HG03025 (cell line): Measurements from ENCODE around the gene GRAMD1C.

Experiments
- ATAC-seq: cut with Tn5 transposase; IDR thresholded peaks from one replicate; pipeline ENCODE4 v1.9.1; 2021; ENCODE audit warnings: mild to moderate bottlenecking, moderate library complexity; ENCODE audit not compliant: unreplicated experiment, low FRiP score

GRAMD1C gene

DNA sequence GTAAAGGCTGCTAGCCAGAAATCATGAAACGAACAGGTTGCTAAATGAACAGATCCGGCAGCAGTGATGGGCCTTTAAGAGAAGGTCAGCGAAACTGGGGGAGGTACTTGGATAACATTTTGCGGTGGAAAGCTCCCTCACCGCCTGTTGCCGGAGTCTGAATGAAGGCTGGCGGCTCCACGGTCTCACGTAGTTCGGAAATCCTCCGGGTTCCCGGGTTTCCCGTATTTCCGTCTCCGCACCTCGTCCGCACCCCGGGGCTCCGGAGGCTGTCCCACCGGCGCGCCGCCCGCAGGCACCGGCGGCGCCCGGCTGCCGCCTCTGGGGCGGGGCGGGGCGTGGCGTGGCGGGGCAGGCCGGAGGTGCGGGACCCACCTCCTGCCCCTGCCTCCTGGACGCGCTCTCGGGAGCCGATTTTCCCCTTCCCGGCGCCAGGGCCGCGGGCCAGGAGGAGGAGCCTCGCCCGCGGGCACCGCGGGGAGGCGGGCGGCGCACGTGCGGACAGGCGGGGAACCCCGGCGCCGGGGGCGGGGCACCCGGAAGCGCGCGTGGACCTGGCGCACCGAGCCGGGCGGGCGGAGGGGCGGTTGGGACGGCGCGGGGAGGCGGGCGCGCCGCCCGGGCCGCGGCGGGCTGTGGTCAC, 108.9 kb downstream of the GRAMD1C start, which contains the start of gene ZDHHC23:
Gene ZDHHC23, plus strand, starts transcription at position 642 of the 643 bp plus-strand sequence. CDS start 790 bp downstream, outside the sequence.
- peak; percentile 65 for ATAC-seq

DNA sequence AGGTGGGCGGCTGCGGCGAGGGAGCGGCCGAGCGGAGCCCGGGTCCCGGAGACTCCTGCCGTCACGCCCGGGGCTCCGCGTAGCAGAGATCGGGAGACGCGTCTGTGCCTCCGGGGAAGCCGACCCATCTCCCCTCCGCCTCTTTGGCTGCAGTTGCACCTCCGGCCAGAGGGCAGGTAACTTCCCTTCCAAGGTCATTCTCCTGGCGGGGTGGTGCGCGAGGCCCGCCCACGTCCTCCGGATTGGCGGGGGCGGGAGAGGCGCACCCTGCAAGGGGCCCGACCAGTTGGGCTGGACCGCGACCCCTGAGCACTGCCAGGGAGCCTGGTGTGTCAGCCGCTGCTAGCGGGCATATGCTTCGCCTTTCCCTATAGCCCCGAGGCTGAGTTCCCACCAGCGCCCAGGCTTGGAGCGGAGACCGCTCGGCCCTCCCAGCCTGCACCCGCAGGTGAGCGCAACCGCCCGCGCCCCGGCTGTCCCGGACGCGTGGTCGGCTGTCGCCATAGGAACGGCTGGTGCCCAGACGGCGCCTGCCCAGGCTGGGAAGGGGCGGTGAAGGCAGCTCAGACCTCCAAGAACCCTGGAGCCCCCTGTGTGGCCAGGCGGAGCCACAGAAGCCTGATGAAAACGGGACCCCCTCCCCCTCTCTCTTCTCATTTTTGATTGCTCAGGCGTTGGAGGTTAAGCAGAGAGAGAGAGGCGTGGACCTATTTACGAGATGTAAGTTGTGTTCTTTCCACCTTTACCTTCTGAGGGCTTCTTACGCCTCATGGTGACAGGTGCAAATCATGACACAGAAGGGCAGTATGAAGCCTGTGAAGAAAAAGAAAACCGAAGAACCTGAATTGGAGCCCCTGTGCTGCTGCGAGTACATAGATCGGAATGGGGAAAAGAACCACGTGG, 109.7 kb downstream of the GRAMD1C start:
- ATAC-seq, result peak; percentile 42

DNA sequence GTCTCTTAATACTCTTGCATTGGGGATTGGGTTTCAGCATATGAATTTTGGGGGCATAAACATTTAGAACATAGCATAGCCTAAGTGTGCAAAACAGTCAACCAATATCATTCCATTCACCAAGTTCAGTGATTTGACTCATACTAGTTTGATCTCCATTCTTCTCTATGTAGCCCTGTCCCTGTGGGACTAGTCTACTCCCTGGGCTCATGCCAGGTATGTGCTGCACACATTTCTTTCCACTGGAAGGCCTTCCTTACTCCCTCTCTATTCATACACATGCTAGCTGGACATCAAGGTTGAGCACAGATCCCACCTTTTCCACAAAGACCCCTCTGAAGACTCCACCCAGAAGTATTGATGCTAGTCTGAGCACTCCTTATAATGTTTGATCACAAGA, 114.3 kb downstream of the GRAMD1C start:
- no peak for ATAC-seq

- ATAC-seq, result no peak
Observed at GRCh38 chr3:113953677-113954076, 115.1 kb downstream of the GRAMD1C start.

DNA sequence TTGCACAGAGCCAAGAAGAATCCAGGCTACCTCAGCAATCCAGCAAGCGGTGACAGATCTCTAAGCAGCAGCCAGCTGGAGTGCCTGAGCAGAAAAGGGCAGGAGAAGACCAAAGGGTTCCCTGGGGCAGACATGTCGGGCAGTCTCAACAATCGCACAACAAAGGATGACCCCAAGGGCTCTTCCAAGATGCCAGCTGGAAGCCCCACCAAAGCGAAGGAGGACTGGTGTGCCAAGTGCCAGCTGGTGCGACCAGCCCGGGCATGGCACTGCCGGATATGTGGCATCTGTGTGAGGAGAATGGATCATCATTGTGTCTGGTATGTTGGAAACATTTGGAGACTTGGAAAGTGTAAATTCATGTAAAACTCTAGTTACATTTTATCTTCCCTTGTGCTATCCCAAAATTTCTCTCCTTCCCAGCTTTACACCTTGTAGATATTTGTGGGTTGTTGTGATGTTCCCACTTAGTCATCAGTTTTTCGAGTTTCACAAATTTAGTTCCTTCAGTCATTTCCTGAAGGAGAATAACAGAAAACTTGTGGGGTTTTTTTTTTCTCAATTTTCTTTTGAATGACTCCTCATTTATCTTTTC, 115.6 kb downstream of the GRAMD1C start:
- no peak for ATAC-seq

DNA sequence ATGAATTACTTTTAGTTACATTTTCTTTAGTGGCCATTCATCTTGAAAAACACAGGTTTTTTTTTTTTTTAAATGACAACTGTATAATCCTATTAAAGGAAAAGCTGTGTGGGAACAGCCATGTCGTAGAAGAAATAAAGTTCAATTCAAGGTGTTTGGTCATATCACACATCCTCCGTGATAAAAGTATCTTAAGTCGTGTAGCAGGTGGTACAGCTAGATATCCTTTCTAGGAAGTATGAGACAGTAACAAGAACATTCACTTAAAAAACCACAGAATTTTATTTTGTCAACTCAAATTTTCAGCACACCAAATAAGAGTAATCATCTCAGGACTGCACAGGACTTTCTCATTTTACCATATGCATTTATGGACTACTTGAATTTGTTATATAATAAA, 125.3 kb downstream of the GRAMD1C start:
- ATAC-seq, result no peak

DNA sequence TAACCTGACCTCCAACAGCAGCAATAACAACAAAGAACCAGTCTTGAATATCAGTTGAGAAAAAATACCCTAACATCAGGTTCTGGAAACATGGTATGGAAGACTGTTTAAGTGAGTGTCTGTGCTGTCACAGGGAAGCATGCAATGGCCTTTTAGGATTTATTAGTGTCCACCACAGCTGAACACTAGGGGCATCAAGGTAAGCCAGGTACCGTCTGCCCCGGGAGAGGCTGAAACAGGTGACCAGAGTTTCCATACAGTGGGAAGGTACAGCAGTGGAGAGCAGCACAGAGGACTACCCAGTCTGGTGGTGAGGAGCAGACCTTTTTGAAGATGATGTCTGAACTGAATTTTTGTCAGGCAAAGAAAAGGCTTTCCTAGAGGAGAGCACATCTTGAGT, 127.6 kb downstream of the GRAMD1C start:
- no peak for ATAC-seq

- ATAC-seq, result no peak
Observed at GRCh38 chr3:113968986-113969385, 130.4 kb downstream of the GRAMD1C start.

- ATAC-seq, result no peak
Observed at GRCh38 chr3:113977822-113978221, 139.2 kb downstream of the GRAMD1C start.

DNA sequence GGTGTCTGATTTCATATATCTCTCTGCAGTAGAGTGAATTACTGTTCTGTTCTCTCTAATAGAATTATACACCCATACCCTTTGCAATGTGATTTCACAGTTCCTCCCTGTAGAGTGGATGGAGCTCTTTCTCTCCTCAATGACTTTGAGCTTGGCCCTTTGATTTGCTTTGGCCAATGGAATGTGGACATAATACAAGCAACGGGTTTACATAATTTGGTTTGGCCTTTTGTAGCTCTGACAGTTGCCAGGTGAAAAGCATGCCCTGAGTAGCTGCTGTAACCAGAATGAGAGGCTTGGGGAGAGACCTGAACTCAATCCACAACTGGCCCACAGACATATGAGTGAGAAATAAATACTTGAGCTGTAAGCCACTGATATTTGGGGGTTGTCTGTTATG, 141.3 kb downstream of the GRAMD1C start:
- ATAC-seq, result no peak

DNA sequence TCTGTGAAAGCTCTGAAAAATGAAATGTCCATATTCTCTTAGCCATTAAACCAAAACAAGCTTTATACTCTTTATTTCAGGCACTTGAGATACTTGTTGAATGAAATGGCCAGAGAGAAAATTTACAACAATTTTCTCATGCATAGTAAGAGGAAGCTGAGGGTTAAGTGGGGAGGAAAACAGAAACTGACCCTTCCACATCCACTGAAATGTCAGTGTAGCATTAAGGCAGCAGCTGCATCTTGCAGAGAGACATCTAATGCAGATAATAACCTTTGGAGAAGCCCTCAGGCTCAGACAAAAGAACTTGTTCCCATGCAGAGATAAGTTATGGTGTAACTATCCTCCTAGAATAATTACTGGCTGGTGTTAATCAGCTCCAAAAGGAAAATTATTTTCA, 143.2 kb downstream of the GRAMD1C start:
- ATAC-seq, result no peak

- ATAC-seq, result no peak
Observed at GRCh38 chr3:113983544-113983943, 145.0 kb downstream of the GRAMD1C start.

GRCh38 chr3:113985541-113985940, 147.0 kb downstream of the GRAMD1C start:
- ATAC-seq, result peak; percentile 72
